ENCODE measurements around the gene SLC46A2.

The SLC46A2 gene

DNA sequence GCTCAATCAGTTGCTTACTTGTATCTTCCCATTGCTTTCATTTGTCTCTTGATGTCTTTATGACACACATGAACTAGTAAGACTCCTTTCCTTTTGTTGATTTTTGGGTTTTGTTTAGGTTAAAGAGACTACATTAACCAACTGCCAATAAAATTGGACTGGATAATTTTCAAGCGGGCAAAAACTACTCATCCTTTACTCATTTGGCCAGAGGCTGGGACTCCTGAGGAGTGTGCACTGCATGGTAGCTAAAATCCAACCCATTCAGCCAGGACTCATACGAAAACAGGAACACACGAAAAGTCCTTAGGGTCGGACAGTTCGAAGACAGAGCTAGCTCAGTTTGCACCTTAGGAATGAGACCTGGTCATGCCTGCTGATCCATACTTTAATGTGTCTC lies 6.0 kb downstream of the SLC46A2 start:
- DNase-seq, result no peak

DNA sequence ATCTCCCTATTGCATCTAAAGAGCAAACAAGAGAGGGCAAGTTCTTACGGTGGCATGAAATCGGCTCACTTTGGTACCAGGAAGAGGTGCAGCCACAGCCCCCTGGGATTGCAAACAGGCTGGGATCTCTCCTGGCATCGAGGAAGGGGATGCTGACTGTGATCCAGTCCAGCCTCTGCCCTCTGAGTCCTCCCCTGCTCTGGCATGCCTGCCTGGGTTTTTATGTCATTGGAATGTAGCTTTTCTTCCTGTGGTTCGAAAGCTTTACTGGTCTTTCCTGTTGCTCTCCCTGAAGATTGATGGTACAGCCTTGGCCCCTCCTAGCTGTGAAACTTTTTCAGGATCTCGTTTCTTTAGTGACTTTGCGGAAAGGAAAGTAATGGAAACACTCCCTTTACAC lies 6.6 kb downstream of the SLC46A2 start:
- no peak for DNase-seq

DNA sequence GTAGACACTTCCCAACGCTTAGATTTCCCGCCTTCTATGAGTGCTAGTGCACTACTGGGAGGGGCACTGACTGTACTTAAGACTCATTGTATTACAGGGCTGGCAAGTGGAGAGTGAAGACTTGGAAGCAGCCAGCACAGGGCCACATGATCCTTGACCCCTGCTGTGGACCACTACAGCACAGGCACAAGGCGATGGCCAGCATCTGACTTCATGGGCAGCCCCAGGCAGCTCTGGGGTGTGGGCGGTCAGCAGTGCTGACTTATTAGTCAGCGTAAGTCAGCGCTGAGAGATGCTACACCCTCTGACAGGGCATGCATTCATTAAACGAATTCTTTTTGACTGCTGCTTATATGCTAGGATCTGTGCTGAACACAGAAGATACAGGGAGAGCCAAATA lies 9.3 kb downstream of the SLC46A2 start:
- DNase-seq, result no peak

DNA sequence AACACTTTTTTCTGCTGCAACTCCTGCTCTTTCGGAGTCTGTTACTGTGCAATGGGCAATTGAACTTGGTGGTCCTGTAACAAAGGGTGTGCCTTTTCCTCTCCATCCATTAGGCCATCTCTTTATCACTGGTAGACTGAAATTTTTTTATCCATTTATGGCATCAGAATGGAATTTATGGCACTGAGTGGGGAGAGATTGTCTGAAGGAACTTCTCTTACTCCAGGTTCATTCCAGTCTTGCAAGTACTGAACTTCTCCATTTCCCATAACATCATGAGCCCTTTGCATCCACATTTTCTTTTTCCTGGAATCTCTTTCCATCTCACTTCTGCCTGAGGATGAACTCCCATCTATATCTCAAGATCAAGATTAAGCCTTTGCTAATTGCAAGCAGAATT lies 10.0 kb downstream of the SLC46A2 start:
- DNase-seq, result no peak

- no peak for DNase-seq
Measured at GRCh38 chr9:112878752-112879151, 11.9 kb downstream of the SLC46A2 start.

DNA sequence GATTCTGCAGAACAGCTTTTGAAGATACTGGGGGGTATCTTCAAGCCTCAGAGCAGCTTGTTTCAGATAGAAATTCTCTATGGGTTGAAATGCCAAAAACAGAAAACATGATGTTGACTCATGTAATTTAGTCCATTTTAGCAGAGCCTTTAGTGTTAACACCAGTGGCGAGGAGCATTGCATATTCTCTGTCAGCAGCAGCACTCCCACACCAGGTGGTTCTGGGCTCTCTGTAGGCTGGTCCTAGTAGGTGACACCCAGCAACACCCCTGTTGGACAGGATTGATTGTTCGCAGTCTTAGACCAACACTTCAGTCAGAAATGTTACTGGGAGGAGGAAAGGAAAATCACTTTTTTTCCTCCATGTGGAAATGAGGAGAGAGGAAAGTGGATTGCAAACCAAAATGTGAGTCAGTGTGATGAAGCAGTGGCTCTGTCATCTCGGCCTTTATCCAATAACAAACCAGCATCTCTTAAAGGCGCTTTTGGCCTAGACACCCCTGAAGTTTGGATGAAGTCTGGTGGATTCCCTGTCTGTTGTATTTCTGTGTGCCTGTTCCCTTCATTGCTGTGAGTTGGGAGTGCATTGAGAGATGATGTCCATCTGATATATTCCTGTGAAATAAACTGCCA lies 16.8 kb downstream of the SLC46A2 start:
- no peak for DNase-seq

- no peak for DNase-seq
Measured at GRCh38 chr9:112872019-112872418, 18.7 kb downstream of the SLC46A2 start.

DNA sequence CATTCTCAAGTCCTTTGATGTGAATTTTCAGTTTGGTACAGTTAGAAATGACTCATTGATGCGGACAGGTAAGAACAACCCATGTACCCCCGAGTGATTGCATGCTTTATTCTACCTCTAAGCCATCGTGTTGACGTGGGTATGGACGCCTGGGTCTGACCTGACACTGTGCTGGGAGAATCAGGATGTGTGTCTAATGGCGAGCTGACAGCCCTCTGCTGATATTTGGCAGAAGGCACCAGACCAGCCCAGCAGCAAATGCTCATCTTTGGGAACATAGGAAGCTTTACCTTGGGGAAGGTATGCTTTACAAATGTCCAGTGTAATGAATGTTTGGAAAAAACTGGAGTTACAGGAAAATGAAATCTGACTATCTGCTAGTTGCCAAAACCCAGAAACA lies 20.1 kb downstream of the SLC46A2 start:
- DNase-seq, result no peak

DNA sequence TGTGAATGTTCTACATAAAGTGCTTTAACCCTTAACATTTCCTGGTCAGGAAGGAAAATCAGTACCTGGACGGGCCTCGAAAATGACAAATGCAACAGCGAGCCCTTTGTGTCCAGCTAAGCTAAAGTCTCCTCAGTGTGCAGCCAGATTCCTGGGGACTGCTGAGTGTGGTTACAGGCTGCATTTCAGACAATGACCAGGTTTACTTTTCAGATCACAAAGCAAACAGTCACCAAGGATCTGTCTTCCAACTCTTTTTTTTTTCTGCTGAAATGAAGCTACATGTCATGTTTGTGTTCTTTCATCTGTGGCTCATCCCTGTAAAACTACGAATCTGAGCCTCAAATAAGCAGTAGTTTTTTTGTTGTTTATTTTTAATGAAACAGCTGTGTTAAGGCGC lies 20.8 kb downstream of the SLC46A2 start:
- no peak for DNase-seq

DNA sequence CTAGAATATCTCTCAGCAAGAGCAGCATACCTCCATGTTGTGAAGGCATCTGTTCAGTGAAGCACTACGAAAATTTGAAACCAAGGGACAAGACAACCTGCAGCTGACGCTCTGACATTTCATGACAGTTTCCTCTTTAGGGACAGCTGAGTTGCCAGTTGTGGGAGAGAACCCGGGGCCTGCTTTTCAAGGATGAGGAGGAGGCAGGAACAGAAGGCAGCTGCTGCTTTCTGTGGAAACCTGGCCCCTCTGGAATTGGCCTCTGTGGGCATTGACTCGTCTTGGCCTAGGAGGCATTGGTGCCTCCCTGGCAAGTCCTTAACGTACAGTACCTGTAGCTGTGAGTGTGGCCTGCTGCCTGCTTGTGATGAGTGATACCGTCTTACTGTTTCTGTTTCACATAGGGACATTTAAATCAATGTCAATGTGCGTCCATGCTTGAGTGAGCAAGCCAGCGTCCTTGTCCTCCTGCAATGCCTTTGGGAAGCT lies 21.6 kb downstream of the SLC46A2 start:
- DNase-seq, result no peak

GRCh38 chr9:112868461-112868860 lies 22.2 kb downstream of the SLC46A2 start:
- DNase-seq, result no peak

DNA sequence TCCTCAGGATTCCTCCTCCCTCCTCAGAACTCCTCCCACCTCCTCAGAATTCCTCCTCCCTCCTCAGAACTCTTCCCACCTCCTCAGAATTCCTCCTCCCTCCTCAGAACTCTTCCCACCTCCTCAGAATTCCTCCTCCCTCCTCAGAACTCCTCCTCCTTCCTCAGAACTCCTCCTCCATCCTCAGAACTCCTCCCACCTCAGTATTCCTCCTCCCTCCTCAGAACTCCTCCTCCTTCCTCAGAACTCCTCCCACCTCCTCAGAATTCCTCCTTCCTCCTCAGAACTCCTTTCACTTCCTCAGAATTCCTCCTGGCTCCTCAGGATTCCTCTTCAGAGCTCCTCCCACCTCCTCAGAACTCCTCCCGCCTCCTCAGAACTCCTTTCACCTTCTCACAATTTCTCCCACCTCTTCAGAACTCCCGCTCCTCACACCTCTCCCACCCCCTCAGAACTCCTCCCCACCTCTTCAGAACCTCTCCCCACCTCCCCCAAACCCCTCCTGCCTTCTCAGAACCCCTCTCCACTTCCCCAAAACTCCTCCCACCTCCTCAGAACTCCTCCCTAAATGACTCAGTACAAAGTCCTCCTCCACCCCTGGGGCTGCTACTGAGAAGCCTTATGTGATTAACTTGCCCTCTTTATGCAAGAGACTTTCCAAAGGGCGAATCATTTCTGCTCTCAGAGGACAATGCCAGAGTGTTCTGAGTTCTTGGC lies 23.2 kb downstream of the SLC46A2 start:
- DNase-seq, result peak; percentile 78

GRCh38 chr9:112866662-112867274 lies 23.9 kb downstream of the SLC46A2 start:
- DNase-seq, result peak; percentile 22

GRCh38 chr9:112864982-112865381 lies 25.7 kb downstream of the SLC46A2 start:
- no peak for DNase-seq

DNA sequence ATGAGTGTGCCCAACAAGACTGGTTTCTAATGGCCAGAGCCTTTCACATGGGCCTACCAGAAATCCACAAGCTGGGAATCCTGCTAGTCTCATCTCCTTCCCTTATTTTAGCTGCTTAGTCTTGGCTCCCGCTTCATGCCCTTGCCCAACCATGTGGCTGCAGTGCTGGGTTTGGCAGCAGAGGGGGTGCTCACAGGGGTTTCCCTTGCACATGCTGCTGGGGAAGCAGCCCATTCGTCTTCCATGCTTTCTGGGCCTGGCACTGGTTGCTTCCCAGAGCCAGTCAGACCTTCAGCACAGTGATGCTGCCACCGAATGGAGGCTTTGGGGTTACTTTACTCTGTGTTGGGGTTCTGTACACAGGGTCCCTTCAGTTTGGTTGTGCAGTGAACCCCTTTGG lies 26.3 kb downstream of the SLC46A2 start:
- DNase-seq, result no peak

DNA sequence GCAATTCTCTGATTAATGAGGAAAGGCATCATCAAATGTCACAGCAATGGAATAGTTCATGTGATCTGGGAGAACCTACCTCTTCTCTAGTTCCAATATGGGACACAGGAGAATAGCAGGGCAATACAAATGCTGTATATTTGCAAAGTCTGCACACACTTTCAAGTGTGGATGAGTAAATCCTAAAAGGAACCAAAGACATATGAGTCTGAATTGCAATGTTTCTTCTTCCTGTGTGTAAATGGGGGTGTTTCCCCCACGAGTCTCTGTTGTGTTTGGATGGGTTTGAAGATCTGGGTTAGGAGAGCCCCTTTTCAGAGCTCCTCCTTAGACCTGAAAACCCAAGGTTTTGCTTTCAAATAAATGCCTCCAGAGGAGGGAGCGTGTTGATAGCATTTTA lies 26.9 kb downstream of the SLC46A2 start:
- no peak for DNase-seq

GRCh38 chr9:112863214-112863613 lies 27.5 kb downstream of the SLC46A2 start:
- DNase-seq, result no peak

GRCh38 chr9:112861638-112862555 lies 28.8 kb downstream of the SLC46A2 start:
- no peak for DNase-seq

- DNase-seq, result no peak
Measured at GRCh38 chr9:112861155-112861554, 29.5 kb downstream of the SLC46A2 start.

- no peak for DNase-seq
Measured at GRCh38 chr9:112860451-112860850, 30.2 kb downstream of the SLC46A2 start.

DNA sequence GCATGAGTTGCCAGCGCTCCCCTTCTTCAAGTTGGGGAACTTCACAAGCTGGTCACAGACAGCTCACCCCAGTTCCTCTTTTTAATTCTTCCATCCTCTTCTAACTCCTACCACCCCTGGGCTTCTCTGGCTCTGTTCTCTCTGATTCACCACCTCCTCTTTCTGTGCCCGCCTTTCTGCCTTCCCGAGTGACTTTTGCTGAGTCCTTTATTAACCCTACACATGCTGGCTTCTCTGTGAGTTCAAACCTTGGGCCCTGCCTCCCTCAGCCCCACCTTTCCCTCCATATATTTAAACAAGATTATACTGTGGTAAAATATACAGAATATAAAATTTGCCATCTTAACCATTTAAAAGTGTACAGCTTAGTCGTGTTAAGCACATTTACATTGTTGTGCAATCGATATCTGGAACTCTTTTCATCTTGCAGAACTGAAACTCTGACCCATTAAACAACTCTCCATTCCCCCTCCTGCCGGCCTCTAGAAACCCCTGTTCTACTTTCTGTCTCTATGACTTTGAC lies 32.0 kb downstream of the SLC46A2 start:
- no peak for DNase-seq

DNA sequence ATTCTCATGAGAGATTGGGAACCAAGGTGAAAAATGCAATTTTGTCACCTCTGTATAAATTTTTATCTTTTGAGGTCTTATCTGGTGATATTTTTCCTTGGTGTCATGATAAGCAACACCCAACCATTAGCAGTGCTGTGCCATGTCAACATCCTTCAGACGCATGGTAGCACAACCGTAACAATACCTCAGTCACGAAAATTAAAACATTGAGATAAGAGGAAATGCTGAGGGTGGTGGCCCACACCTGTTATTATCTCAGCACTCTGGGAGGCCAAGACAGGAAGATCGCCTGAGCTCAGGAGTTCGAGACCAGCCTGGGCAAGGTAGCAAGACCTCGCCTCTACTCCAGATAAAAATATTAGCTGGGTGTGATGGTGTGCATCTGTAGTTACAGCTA lies 32.7 kb downstream of the SLC46A2 start:
- DNase-seq, result no peak

- no peak for DNase-seq
Measured at GRCh38 chr9:112856843-112857242, 33.8 kb downstream of the SLC46A2 start.

Measured in amniotic stem cell (primary cell).